KMS-11 (cell line): ENCODE measurements around the gene CXCR4.
A peak's percentile ranks its signal among the peaks of the same experiment; 100 is the strongest.

Experiments used
- H2AFZ ChIP-seq: fragments of 200-600 bp; sonication (generic); 2 replicates; pipeline ENCODE4 v1.6.1; 2016; ENCODE audit warnings: antibody characterized with exemption, mixed run types, low read depth
- H3K27ac ChIP-seq: fragments of 200-600 bp; sonication (generic); 2 replicates; pipeline ENCODE4 v1.6.1; 2016; ENCODE audit warnings: mild to moderate bottlenecking, mixed run types
- H3K27me3 ChIP-seq: fragments of 200-600 bp; sonication (generic); 2 replicates; pipeline ENCODE4 v1.6.1; 2017; ENCODE audit warnings: mild to moderate bottlenecking, low read depth, mixed run types, moderate library complexity; ENCODE audit not compliant: insufficient read depth
- H3K36me3 ChIP-seq: fragments of 200-600 bp; sonication (generic); 2 replicates; pipeline ENCODE4 v1.6.1; 2017; ENCODE audit warnings: mild to moderate bottlenecking, mixed run types; ENCODE audit not compliant: insufficient read depth
- H3K4me1 ChIP-seq: fragments of 200-600 bp; sonication (generic); 2 replicates; pipeline ENCODE4 v1.6.1; 2016; ENCODE audit warnings: mild to moderate bottlenecking, low read depth, mixed run types; ENCODE audit not compliant: poor library complexity, severe bottlenecking
- H3K4me2 ChIP-seq: fragments of 200-600 bp; sonication (generic); 2 replicates; pipeline ENCODE4 v1.7.0; 2016; ENCODE audit warnings: mild to moderate bottlenecking, mixed run types
- H3K4me3 ChIP-seq: fragments of 200-600 bp; sonication (generic); IDR thresholded peaks from 2 replicates; pipeline ENCODE4 v1.6.1; 2017; ENCODE audit warnings: low read depth, low read length, mixed read lengths; ENCODE audit not compliant: insufficient read depth
- H3K79me2 ChIP-seq: fragments of 200-600 bp; sonication (generic); 2 replicates; pipeline ENCODE4 v1.6.1; 2016; ENCODE audit warnings: low read depth, mixed run types; ENCODE audit not compliant: insufficient read depth
- H3K9ac ChIP-seq: fragments of 200-600 bp; sonication (generic); 2 replicates; pipeline ENCODE4 v1.6.1; 2016; ENCODE audit warnings: mild to moderate bottlenecking, mixed run types
- H4K20me1 ChIP-seq: fragments of 200-600 bp; sonication (generic); 2 replicates; pipeline ENCODE4 v1.6.1; 2016; ENCODE audit warnings: mild to moderate bottlenecking, mixed run types; ENCODE audit not compliant: insufficient read depth
- CTCF ChIP-seq: fragments of 200-600 bp; sonication (generic); conservative IDR thresholded peaks from 2 replicates; pipeline ENCODE4 v1.6.1; 2017; ENCODE audit warnings: low read depth, mild to moderate bottlenecking, antibody characterized with exemption, low read length, moderate library complexity, mixed read lengths

Gene CXCR4

GRCh38 chr2:136108463-136108862 lies 9.5 kb downstream of the CXCR4 start:
- Histone ChIP-seq H3K4me3 (no peak overlapping the region), H3K9ac (no peak overlapping the region), H3K4me1 (peaks cover 45% of the 10 kb centered on the region), H3K36me3 (no peaks in the 10 kb centered on the region; the same call in 1 of the 2 replicates), H3K79me2 (no peaks in the 10 kb centered on the region), H3K4me2 (peak overlapping the region; percentile 29; the same call in 1 of the 2 replicates), H3K27me3 (no peaks in the 10 kb centered on the region), H3K27ac (no peak overlapping the region), H4K20me1 (no peaks in the 10 kb centered on the region), H2AFZ (no peak overlapping the region)
- TF ChIP-seq CTCF: no peak

GRCh38 chr2:136107051-136108033 lies 10.6 kb downstream of the CXCR4 start:
- Histone ChIP-seq H4K20me1 (no peaks in the 10 kb centered on the region), H3K27me3 (no peaks in the 10 kb centered on the region), H3K9ac (no peak overlapping the region), H3K79me2 (no peaks in the 10 kb centered on the region), H3K27ac (no peak overlapping the region), H3K36me3 (no peaks in the 10 kb centered on the region), H3K4me2 (peak overlapping the region; percentile 29), H2AFZ (no peak overlapping the region), H3K4me1 (peaks cover 34% of the 10 kb centered on the region), H3K4me3 (no peak overlapping the region)
- TF ChIP-seq CTCF: no peak

- Histone ChIP-seq H3K36me3 (no peaks in the 10 kb centered on the region), H3K4me3 (no peak overlapping the region), H2AFZ (no peak overlapping the region), H3K27me3 (no peaks in the 10 kb centered on the region), H3K4me1 (peaks cover 29% of the 10 kb centered on the region), H3K79me2 (no peaks in the 10 kb centered on the region), H3K27ac (no peak overlapping the region), H4K20me1 (no peaks in the 10 kb centered on the region), H3K4me2 (peak overlapping the region; percentile 29; the same call in 1 of the 2 replicates), H3K9ac (no peak overlapping the region)
- TF ChIP-seq CTCF: no peak
Measured at GRCh38 chr2:136106505-136106904, 11.4 kb downstream of the CXCR4 start.

GRCh38 chr2:136104977-136105376 lies 13.0 kb downstream of the CXCR4 start:
- Histone ChIP-seq H3K9ac (no peak overlapping the region), H2AFZ (no peak overlapping the region), H3K4me1 (peaks cover 29% of the 10 kb centered on the region), H3K27ac (no peak overlapping the region), H3K4me3 (no peak overlapping the region), H3K27me3 (no peaks in the 10 kb centered on the region), H3K36me3 (no peaks in the 10 kb centered on the region), H3K79me2 (no peaks in the 10 kb centered on the region), H3K4me2 (no peak overlapping the region), H4K20me1 (no peaks in the 10 kb centered on the region)
- no peak for TF ChIP-seq CTCF
